ENCODE data around the gene GPX5.
"Not testable (repeated sequence)": the region's sequence is repeated elsewhere in the genome, so short reads cannot be mapped to it uniquely, and the experiment has no call there.

The GPX5 gene

GRCh38 chr6:28525496-28526039 lies at the start of gene GPX5:
Gene GPX5, plus strand, starts transcription at chr6:28525881. Its CDS starts 133 bp downstream, at chr6:28526014.
- DNase-seq (ENCODE audit: low read depth in 2 of 2) = no peak

GRCh38 chr6:28478518-28478917 lies 47.2 kb upstream of the GPX5 start:
- DNase-seq (ENCODE audit: low read depth in 2 of 2) = no peak

GRCh38 chr6:28480253-28480932 lies 45.3 kb upstream of the GPX5 start:
- no peak for DNase-seq (ENCODE audit: low read depth in 2 of 2)

GRCh38 chr6:28485482-28485881 lies 40.2 kb upstream of the GPX5 start:
- no peak for DNase-seq (ENCODE audit: low read depth in 2 of 2)

GRCh38 chr6:28486533-28486932 lies 39.1 kb upstream of the GPX5 start:
- DNase-seq (ENCODE audit: low read depth in 2 of 2) = no peak

GRCh38 chr6:28486988-28487742 lies 38.5 kb upstream of the GPX5 start:
- DNase-seq (ENCODE audit: low read depth in 2 of 2) = no peak

- no peak for DNase-seq (ENCODE audit: low read depth in 2 of 2)
Measured at GRCh38 chr6:28488916-28489365, 36.7 kb upstream of the GPX5 start.

GRCh38 chr6:28489366-28490204 lies 36.1 kb upstream of the GPX5 start:
- no peak for DNase-seq (ENCODE audit: low read depth in 2 of 2)

GRCh38 chr6:28490205-28490890 lies 35.3 kb upstream of the GPX5 start:
- DNase-seq (ENCODE audit: low read depth in 2 of 2) = no peak

GRCh38 chr6:28491984-28492317 lies 33.7 kb upstream of the GPX5 start:
- no peak for DNase-seq (ENCODE audit: low read depth in 2 of 2)

- no peak for DNase-seq (ENCODE audit: low read depth in 2 of 2)
Measured at GRCh38 chr6:28496099-28496779, 29.4 kb upstream of the GPX5 start.

GRCh38 chr6:28497306-28497705 lies 28.4 kb upstream of the GPX5 start:
- DNase-seq (ENCODE audit: low read depth in 2 of 2) = no peak

- DNase-seq (ENCODE audit: low read depth in 2 of 2) = no peak
Measured at GRCh38 chr6:28497893-28498292, 27.8 kb upstream of the GPX5 start.

- DNase-seq (ENCODE audit: low read depth in 2 of 2) = no peak
Measured at GRCh38 chr6:28501259-28501658, 24.4 kb upstream of the GPX5 start.

GRCh38 chr6:28502136-28502535 lies 23.5 kb upstream of the GPX5 start:
- not testable (repeated sequence) for DNase-seq (ENCODE audit: low read depth in 2 of 2)

GRCh38 chr6:28502709-28503305 lies 22.9 kb upstream of the GPX5 start:
- not testable (repeated sequence) for DNase-seq (ENCODE audit: low read depth in 2 of 2)

GRCh38 chr6:28505733-28506132 lies 19.9 kb upstream of the GPX5 start:
- DNase-seq (ENCODE audit: low read depth in 2 of 2) = no peak

- no peak for DNase-seq (ENCODE audit: low read depth in 2 of 2)
Measured at GRCh38 chr6:28506807-28507475, 18.7 kb upstream of the GPX5 start.

- DNase-seq (ENCODE audit: low read depth in 2 of 2) = no peak
Measured at GRCh38 chr6:28511628-28512300, 13.9 kb upstream of the GPX5 start.
